ENCODE measurements around the gene RARB. TPM values are rescaled to one million over a fixed set of nuclear protein-coding genes. Genes with fewer than 3 reads are reported as not detected.

The RARB gene
- total and polyA plus RNA-seq, 2 donors (not counting 1 experiment from before 2014, with no cell fraction given) = 9.4 to 13.3 TPM

DNA sequence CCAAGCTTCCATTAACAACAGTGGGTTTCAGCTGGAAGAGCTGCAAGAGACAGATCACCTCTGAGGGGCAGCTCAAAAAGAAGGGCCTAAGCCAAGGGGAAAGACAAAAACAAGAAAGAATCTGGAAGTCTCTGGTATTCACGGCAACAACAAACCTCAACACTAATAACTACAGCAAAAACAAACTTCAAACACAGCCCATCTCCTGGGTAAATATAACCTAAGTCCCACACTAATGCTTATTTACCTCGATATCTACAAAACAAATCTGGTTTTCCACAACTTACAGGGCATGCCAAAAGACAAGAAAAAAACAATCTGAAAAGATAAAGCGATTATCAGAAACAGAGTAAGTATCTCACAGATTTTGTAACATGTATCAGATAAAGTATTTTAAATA, 207.0 kb downstream of the RARB start:
- TF ChIP-seq, protein P1, sequence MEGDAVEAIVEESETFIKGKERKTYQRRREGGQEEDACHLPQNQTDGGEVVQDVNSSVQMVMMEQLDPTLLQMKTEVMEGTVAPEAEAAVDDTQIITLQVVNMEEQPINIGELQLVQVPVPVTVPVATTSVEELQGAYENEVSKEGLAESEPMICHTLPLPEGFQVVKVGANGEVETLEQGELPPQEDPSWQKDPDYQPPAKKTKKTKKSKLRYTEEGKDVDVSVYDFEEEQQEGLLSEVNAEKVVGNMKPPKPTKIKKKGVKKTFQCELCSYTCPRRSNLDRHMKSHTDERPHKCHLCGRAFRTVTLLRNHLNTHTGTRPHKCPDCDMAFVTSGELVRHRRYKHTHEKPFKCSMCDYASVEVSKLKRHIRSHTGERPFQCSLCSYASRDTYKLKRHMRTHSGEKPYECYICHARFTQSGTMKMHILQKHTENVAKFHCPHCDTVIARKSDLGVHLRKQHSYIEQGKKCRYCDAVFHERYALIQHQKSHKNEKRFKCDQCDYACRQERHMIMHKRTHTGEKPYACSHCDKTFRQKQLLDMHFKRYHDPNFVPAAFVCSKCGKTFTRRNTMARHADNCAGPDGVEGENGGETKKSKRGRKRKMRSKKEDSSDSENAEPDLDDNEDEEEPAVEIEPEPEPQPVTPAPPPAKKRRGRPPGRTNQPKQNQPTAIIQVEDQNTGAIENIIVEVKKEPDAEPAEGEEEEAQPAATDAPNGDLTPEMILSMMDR (conservative IDR thresholded peaks at IDR 0.05 in 1 of 2, IDR thresholded peaks at IDR 0.05 in 1 of 2; ENCODE audit: low read depth in 1 of 2, low read length in 2 of 2) = no peak
- no peak for TF ChIP-seq EZH2 (IDR thresholded peaks at IDR 0.05; ENCODE audit: low read length, missing control alignments)
- Histone ChIP-seq H2AFZ (ENCODE audit: low read length) (no peak overlapping the region), H3K4me1 (ENCODE audit: control insufficient read depth, extremely low read depth, insufficient read depth, low read length) (no peaks in the 10 kb centered on the region), H3K4me2 (ENCODE audit: extremely low read depth, insufficient read depth, low read length) (no peak overlapping the region), H3K27me3 (ENCODE audit: control insufficient read depth, insufficient read depth, low read length) (no peaks in the 10 kb centered on the region), H3K36me3 (ENCODE audit: control insufficient read depth, insufficient read depth, low read length) (peaks cover 3% of the 10 kb centered on the region), H3K9me3 (ENCODE audit: control insufficient read depth, insufficient read depth, low read depth, low read length) (no peaks in the 10 kb centered on the region), H3K27ac (ENCODE audit: insufficient read depth, low read length) (no peak overlapping the region), H3K79me2 (ENCODE audit: control insufficient read depth, insufficient read depth, low read length) (no peaks in the 10 kb centered on the region), H3K9ac (ENCODE audit: insufficient read depth, low read length) (no peak overlapping the region), H3K4me3 (replicated peaks in 1 of 4; ENCODE audit: control extremely low read depth in 1 of 4, insufficient read depth in 1 of 4, low read depth in 3 of 4, low read length in 4 of 4) (no peak overlapping the region), H4K20me1 (ENCODE audit: control insufficient read depth, extremely low read depth, insufficient read depth, low read length) (no peaks in the 10 kb centered on the region)
- no peak for DNase-seq (ENCODE audit: low read depth in 2 of 2)

Other genes with a start within 250 kb of the RARB start
- gene TOP2B, start 236.6 kb downstream of the RARB start, total RNA-seq = 66.8 and 71.2 TPM in 2 replicates
- gene TOP2B, start 236.6 kb downstream of the RARB start, polyA plus RNA-seq = 53.5 and 56.2 TPM in 2 replicates

Data from fibroblast of lung (primary cell).